HL-60 (cell line): ENCODE data around the gene SLC18B1.

ENCODE experiments used
- DNase-seq, 2 experiments: peaks; one replicate each; pipeline ENCODE4 v3.0.0-alpha.2; 2010 to 2020; ENCODE audit warnings: low read depth in 1 of 2, low spot score in 1 of 2
- H3K27ac ChIP-seq: fragments of 250-450 bp; sonication (Bioruptor Pico); replicated peaks from 2 replicates; pipeline ENCODE4 v1.5.1; 2020; ENCODE audit warnings: mild to moderate bottlenecking, moderate library complexity
- H3K27me3 ChIP-seq: fragments of 250-450 bp; sonication (Bioruptor Pico); 2 replicates; pipeline ENCODE4 v1.5.1; 2021; ENCODE audit warnings: mild to moderate bottlenecking, moderate library complexity; ENCODE audit not compliant: insufficient read depth, poor library complexity, severe bottlenecking
- H3K4me3 ChIP-seq: replicated peaks from 2 replicates; pipeline ENCODE4 v1.5.1; 2011; ENCODE audit warnings: mild to moderate bottlenecking, control low read depth, low read length; ENCODE audit not compliant: insufficient read depth
- GABPA ChIP-seq: IDR thresholded peaks from 2 replicates; pipeline ENCODE4 v1.6.1; 2012; ENCODE audit warnings: low read depth
- POLR2AphosphoS5 ChIP-seq: IDR thresholded peaks from 2 replicates; pipeline ENCODE4 v1.6.1; 2012; ENCODE audit warnings: low read depth
- SPI1 ChIP-seq: IDR thresholded peaks from 2 replicates; pipeline ENCODE4 v1.6.1; 2012; ENCODE audit warnings: low read depth, mild to moderate bottlenecking, borderline replicate concordance
- TF ChIP-seq, protein P1 (sequence below): IDR thresholded peaks from one replicate; pipeline ENCODE4 v1.5.1; 2011; ENCODE audit warnings: low read length, control low read depth, inconsistent platforms; ENCODE audit not compliant: insufficient read depth
- TF ChIP-seq, protein P2 (sequence below): IDR thresholded peaks from 2 replicates; pipeline ENCODE4 v1.6.1; 2012; ENCODE audit warnings: low read depth; ENCODE audit not compliant: insufficient replicate concordance

The SLC18B1 gene

DNA sequence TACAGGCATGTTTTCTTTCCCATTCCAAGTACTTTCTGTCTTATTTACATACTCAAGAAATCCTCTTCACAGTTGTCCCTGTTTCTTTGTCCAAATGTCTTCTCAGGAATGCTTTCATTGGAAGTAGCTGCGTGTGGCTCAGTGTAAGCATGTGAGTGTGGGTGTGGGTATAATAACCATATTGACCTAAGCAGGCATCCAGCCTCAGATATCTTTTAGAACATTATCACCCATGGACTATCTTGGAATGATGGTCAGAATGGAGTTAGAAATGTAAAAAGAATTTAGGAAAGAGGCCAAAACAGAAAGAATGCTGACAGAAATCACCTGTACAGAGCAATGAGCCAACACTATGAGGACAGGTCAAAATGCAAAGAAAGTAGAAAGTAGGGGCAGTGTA lies 57.2 kb downstream of the SLC18B1 start:
- H3K27me3 ChIP-seq: no peaks in the 10 kb centered on the region

DNA sequence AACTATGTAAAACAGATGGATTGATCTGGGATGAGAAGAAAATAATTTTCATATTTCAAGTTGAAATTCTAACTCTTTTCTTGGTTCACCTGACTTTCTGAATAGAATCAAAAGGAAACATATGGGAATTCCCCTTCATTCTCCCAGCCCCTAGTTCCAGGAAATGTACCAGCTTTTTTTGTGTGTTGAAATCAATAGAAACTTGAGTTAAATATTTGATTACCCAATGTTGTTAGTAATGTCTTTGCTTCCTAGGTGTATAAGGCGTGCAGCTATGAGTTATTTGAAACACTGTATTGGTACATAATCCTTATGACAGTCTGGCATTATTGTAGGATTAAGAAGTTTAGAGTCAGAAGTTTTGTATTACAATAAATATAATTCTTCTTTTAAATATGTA lies 62.2 kb downstream of the SLC18B1 start:
- no peak for DNase-seq
- TF ChIP-seq GABPA (no peak), SPI1 (no peak), POLR2AphosphoS5 (no peak)
- TF ChIP-seq, protein P1, sequence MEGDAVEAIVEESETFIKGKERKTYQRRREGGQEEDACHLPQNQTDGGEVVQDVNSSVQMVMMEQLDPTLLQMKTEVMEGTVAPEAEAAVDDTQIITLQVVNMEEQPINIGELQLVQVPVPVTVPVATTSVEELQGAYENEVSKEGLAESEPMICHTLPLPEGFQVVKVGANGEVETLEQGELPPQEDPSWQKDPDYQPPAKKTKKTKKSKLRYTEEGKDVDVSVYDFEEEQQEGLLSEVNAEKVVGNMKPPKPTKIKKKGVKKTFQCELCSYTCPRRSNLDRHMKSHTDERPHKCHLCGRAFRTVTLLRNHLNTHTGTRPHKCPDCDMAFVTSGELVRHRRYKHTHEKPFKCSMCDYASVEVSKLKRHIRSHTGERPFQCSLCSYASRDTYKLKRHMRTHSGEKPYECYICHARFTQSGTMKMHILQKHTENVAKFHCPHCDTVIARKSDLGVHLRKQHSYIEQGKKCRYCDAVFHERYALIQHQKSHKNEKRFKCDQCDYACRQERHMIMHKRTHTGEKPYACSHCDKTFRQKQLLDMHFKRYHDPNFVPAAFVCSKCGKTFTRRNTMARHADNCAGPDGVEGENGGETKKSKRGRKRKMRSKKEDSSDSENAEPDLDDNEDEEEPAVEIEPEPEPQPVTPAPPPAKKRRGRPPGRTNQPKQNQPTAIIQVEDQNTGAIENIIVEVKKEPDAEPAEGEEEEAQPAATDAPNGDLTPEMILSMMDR: no peak
- TF ChIP-seq, protein P2, sequence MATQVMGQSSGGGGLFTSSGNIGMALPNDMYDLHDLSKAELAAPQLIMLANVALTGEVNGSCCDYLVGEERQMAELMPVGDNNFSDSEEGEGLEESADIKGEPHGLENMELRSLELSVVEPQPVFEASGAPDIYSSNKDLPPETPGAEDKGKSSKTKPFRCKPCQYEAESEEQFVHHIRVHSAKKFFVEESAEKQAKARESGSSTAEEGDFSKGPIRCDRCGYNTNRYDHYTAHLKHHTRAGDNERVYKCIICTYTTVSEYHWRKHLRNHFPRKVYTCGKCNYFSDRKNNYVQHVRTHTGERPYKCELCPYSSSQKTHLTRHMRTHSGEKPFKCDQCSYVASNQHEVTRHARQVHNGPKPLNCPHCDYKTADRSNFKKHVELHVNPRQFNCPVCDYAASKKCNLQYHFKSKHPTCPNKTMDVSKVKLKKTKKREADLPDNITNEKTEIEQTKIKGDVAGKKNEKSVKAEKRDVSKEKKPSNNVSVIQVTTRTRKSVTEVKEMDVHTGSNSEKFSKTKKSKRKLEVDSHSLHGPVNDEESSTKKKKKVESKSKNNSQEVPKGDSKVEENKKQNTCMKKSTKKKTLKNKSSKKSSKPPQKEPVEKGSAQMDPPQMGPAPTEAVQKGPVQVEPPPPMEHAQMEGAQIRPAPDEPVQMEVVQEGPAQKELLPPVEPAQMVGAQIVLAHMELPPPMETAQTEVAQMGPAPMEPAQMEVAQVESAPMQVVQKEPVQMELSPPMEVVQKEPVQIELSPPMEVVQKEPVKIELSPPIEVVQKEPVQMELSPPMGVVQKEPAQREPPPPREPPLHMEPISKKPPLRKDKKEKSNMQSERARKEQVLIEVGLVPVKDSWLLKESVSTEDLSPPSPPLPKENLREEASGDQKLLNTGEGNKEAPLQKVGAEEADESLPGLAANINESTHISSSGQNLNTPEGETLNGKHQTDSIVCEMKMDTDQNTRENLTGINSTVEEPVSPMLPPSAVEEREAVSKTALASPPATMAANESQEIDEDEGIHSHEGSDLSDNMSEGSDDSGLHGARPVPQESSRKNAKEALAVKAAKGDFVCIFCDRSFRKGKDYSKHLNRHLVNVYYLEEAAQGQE: no peak
- H3K27ac ChIP-seq: no peak overlapping the region
- H3K27me3 ChIP-seq: no peaks in the 10 kb centered on the region
- H3K4me3 ChIP-seq: no peak overlapping the region

More for the DNA sequence above, 57.2 kb downstream of the SLC18B1 start:
- TF ChIP-seq POLR2AphosphoS5 (no peak), GABPA (no peak), SPI1 (no peak)
- TF ChIP-seq, protein P2: no peak
- TF ChIP-seq, protein P1: no peak
- no peak for DNase-seq
- Histone ChIP-seq H3K4me3 (no peak overlapping the region), H3K27ac (no peak overlapping the region)

DNA sequence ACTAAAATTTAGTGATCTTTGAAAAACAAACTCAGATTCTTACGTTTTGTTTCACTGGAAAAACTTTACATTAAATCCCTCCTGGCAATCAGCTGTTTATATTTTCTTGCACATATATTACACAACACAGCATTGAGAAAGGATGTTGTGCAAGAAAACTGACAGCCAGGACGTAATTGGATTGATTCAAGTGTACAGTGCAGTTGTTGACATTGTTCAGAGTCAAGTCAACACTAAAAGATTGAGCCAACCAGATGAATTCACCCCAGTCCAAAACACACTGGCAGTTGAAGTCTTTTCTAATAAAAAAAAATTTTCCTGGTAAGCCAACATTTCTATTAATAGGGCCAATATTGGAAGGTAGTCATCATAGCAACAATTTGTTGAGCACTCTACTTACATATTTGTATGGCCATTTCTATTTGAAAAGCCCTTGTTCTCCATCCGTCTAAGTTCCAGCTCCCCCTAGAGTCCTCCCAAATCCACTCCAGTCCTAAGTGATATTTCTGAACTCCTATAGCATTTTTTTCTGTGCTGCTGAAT lies 63.7 kb downstream of the SLC18B1 start:
- H3K4me3 ChIP-seq: no peak overlapping the region
- H3K27ac ChIP-seq: peak overlapping the region; percentile 34; the same call in 1 of the 2 replicates
- DNase-seq: peak; percentile 48 to 49
- TF ChIP-seq SPI1: no peak
- no peak for TF ChIP-seq GABPA
- TF ChIP-seq, protein P2: no peak
- TF ChIP-seq POLR2AphosphoS5: no peak
- TF ChIP-seq, protein P1: no peak
- no peaks in the 10 kb centered on the region for H3K27me3 ChIP-seq
